Measurements from ENCODE around the gene SCN1B.

SCN1B gene

GRCh38 chr19:35000338-35000646, 30.0 kb upstream of the SCN1B start:
- no peak for TF ChIP-seq USF1 (IDR thresholded peaks at IDR 0.05)
- TF ChIP-seq REST (IDR thresholded peaks at IDR 0.05; ENCODE audit: low read depth), result no peak
- no peak for TF ChIP-seq CEBPB (IDR thresholded peaks at IDR 0.05)
- no peak for TF ChIP-seq EP300 (IDR thresholded peaks at IDR 0.05; ENCODE audit: borderline replicate concordance)
- TF ChIP-seq EGR1 (IDR thresholded peaks at IDR 0.05), result no peak; the same call in 1 of the 2 replicates
- no peak for TF ChIP-seq RAD21 (IDR thresholded peaks at IDR 0.05; ENCODE audit: low read depth)
- TF ChIP-seq MAX (IDR thresholded peaks at IDR 0.05), result no peak; the same call in 1 of the 2 replicates
- no peak for TF ChIP-seq NFIC (IDR thresholded peaks at IDR 0.05)
- no peak for TF ChIP-seq FOXM1 (IDR thresholded peaks at IDR 0.05; ENCODE audit: borderline replicate concordance, low read depth)

GRCh38 chr19:35000647-35001501, 29.4 kb upstream of the SCN1B start:
- 0 out of 2 replicates have a peak, but pooled peaks have one; percentile 21 for TF ChIP-seq TAF1 (IDR thresholded peaks at IDR 0.05; ENCODE audit: low read depth)
- TF ChIP-seq ZBTB7A (IDR thresholded peaks at IDR 0.05; ENCODE audit: low read depth), result peak; percentile 43; the same call in 1 of the 2 replicates
- TF ChIP-seq MAX (IDR thresholded peaks at IDR 0.05), result 0 out of 2 replicates have a peak, but pooled peaks have one; percentile 24
- no peak for TF ChIP-seq USF1 (IDR thresholded peaks at IDR 0.05)

GRCh38 chr19:35002037-35002535, 28.2 kb upstream of the SCN1B start:
- TF ChIP-seq ZBTB7A (IDR thresholded peaks at IDR 0.05; ENCODE audit: low read depth) (no peak), EGR1 (IDR thresholded peaks at IDR 0.05) (no peak), TEAD4 (IDR thresholded peaks at IDR 0.05) (no peak), NFIC (IDR thresholded peaks at IDR 0.05) (no peak), CREB1 (IDR thresholded peaks at IDR 0.05; ENCODE audit: low read depth) (no peak), CEBPB (IDR thresholded peaks at IDR 0.05) (no peak), YY1 (IDR thresholded peaks at IDR 0.05; ENCODE audit: low read depth) (no peak), TAF1 (IDR thresholded peaks at IDR 0.05; ENCODE audit: low read depth) (no peak), REST (IDR thresholded peaks at IDR 0.05; ENCODE audit: low read depth) (no peak), FOXM1 (IDR thresholded peaks at IDR 0.05; ENCODE audit: borderline replicate concordance, low read depth) (no peak), MAX (IDR thresholded peaks at IDR 0.05) (no peak), USF1 (IDR thresholded peaks at IDR 0.05) (no peak), TCF12 (IDR thresholded peaks at IDR 0.05; ENCODE audit: low read depth) (no peak), EP300 (IDR thresholded peaks at IDR 0.05; ENCODE audit: borderline replicate concordance) (no peak)

GRCh38 chr19:35004517-35005255, 25.6 kb upstream of the SCN1B start:
- TF ChIP-seq EP300 (IDR thresholded peaks at IDR 0.05; ENCODE audit: borderline replicate concordance), result no peak
- no peak for TF ChIP-seq CEBPB (IDR thresholded peaks at IDR 0.05)
- no peak for TF ChIP-seq NFIC (IDR thresholded peaks at IDR 0.05)
- TF ChIP-seq REST (IDR thresholded peaks at IDR 0.05; ENCODE audit: low read depth), result no peak
- no peak for TF ChIP-seq YY1 (IDR thresholded peaks at IDR 0.05; ENCODE audit: low read depth)

Data from Ishikawa (cell line).